ENCODE data around the gene TNFRSF9. TPM values are rescaled to one million over a fixed set of nuclear protein-coding genes. Genes with fewer than 3 reads are reported as not detected.
A peak's percentile ranks its signal among the peaks of the same experiment; 100 is the strongest.

The TNFRSF9 gene
- total and polyA plus RNA-seq, 9 of the 15 experiments (the other 6 are each of a cell fraction or from before 2014, with no cell fraction given): 0.04 to 0.29 (median 0.08) TPM; not detected in 1

GRCh38 chr1:7954683-7955082, 14.0 kb upstream of the TNFRSF9 start:
- H3K9me1 ChIP-seq (ENCODE audit: control insufficient read depth, insufficient read depth, low read length): no peaks in the 10 kb centered on the region
- CTCF ChIA-PET (ENCODE audit: low intra/inter-chr PET ratio): interaction anchor here (0.6 kb wide), 1 partner anchor 999 kb away, joined by 3 read pairs; no protein-coding TSS in a partner anchor
- intact Hi-C loops (cut with micrococcal nuclease): no loop called here
- FAIRE-seq (no peak), ATAC-seq (no peak), DNase-seq (ENCODE audit: extremely low read depth in 1 of 4, low spot score in 3 of 4) (peak in 1 of 4 experiments; percentile 25)
- TSS peak; percentile 94 for BruUV-seq (replicated peaks)
- TF ChIP-seq THRB (CRISPR knock-in tag; conservative IDR thresholded peaks at IDR 0.05) (no peak), LEF1 (IDR thresholded peaks at IDR 0.05) (no peak), CREB3L1 (IDR thresholded peaks at IDR 0.05; ENCODE audit: borderline replicate concordance, low read depth) (no peak), ZNF512 (tag; IDR thresholded peaks at IDR 0.05) (no peak), NFXL1 (CRISPR knock-in tag; IDR thresholded peaks at IDR 0.05) (no peak), GTF2B (IDR thresholded peaks at IDR 0.05; ENCODE audit: extremely low read depth, insufficient read length) (no peak), SRSF1 (IDR thresholded peaks at IDR 0.05; ENCODE audit: low read depth, low read length) (no peak), ZNF444 (CRISPR knock-in tag; IDR thresholded peaks at IDR 0.05) (no peak)
- TF ChIP-seq, protein P1, sequence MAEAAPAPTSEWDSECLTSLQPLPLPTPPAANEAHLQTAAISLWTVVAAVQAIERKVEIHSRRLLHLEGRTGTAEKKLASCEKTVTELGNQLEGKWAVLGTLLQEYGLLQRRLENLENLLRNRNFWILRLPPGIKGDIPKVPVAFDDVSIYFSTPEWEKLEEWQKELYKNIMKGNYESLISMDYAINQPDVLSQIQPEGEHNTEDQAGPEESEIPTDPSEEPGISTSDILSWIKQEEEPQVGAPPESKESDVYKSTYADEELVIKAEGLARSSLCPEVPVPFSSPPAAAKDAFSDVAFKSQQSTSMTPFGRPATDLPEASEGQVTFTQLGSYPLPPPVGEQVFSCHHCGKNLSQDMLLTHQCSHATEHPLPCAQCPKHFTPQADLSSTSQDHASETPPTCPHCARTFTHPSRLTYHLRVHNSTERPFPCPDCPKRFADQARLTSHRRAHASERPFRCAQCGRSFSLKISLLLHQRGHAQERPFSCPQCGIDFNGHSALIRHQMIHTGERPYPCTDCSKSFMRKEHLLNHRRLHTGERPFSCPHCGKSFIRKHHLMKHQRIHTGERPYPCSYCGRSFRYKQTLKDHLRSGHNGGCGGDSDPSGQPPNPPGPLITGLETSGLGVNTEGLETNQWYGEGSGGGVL (CRISPR knock-in tag; IDR thresholded peaks at IDR 0.05): no peak
- TF ChIP-seq, protein P2, sequence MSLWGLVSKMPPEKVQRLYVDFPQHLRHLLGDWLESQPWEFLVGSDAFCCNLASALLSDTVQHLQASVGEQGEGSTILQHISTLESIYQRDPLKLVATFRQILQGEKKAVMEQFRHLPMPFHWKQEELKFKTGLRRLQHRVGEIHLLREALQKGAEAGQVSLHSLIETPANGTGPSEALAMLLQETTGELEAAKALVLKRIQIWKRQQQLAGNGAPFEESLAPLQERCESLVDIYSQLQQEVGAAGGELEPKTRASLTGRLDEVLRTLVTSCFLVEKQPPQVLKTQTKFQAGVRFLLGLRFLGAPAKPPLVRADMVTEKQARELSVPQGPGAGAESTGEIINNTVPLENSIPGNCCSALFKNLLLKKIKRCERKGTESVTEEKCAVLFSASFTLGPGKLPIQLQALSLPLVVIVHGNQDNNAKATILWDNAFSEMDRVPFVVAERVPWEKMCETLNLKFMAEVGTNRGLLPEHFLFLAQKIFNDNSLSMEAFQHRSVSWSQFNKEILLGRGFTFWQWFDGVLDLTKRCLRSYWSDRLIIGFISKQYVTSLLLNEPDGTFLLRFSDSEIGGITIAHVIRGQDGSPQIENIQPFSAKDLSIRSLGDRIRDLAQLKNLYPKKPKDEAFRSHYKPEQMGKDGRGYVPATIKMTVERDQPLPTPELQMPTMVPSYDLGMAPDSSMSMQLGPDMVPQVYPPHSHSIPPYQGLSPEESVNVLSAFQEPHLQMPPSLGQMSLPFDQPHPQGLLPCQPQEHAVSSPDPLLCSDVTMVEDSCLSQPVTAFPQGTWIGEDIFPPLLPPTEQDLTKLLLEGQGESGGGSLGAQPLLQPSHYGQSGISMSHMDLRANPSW (CRISPR knock-in tag; IDR thresholded peaks at IDR 0.05): no peak
- no peaks in the 10 kb centered on the region for H3K79me2 ChIP-seq (ENCODE audit: control insufficient read depth, insufficient read depth, low read length)
- POLR2A ChIA-PET: no interaction called here
- peaks cover 6 to 10% of the 10 kb centered on the region in 2 experiments; a peak in 4 of 5 replicates for H3K4me1 ChIP-seq (replicated peaks in 1 of 2; ENCODE audit: control insufficient read depth in 2 of 2, insufficient read depth in 2 of 2, low read length in 2 of 2)
- 58% methylated on average over 7 of the region's 7 CpGs for WGBS (ENCODE audit: insufficient coverage, low coverage, missing lambda C conversion rate)
- H3K4me2 ChIP-seq (ENCODE audit: insufficient read depth, low read length): peak overlapping the region; percentile 89
- H3K27ac ChIP-seq (ENCODE audit: extremely low read depth, low read depth, low read length): peak overlapping the region; percentile 84
- H3K9me3 ChIP-seq (replicated peaks; ENCODE audit: control insufficient read depth, insufficient read depth, low read depth, low read length): no peaks in the 10 kb centered on the region
- H3K4me3 ChIP-seq: peak overlapping the region; percentile 53
- peak overlapping the region; percentile 95 for H2AFZ ChIP-seq (ENCODE audit: low read depth, low read length)
- no peaks in the 10 kb centered on the region for H3K27me3 ChIP-seq (ENCODE audit: control insufficient read depth in 2 of 2, insufficient read depth in 2 of 2, low read length in 2 of 2)
- H3K36me3 ChIP-seq (ENCODE audit: control insufficient read depth, insufficient read depth, low read length): no peaks in the 10 kb centered on the region
- no peaks in the 10 kb centered on the region for H4K20me1 ChIP-seq (replicated peaks; ENCODE audit: control insufficient read depth, insufficient read depth, low read length)
- in situ Hi-C loops (cut with MboI): no loop called here
- H3K9ac ChIP-seq (ENCODE audit: insufficient read depth in 1 of 2, low read depth in 2 of 2, low read length in 2 of 2): peak overlapping the region; percentile 88 to 90; a peak in 3 of 4 replicates

Measured in K562 (cell line).